ENCODE measurements around the gene IL19.

IL19 gene

DNA sequence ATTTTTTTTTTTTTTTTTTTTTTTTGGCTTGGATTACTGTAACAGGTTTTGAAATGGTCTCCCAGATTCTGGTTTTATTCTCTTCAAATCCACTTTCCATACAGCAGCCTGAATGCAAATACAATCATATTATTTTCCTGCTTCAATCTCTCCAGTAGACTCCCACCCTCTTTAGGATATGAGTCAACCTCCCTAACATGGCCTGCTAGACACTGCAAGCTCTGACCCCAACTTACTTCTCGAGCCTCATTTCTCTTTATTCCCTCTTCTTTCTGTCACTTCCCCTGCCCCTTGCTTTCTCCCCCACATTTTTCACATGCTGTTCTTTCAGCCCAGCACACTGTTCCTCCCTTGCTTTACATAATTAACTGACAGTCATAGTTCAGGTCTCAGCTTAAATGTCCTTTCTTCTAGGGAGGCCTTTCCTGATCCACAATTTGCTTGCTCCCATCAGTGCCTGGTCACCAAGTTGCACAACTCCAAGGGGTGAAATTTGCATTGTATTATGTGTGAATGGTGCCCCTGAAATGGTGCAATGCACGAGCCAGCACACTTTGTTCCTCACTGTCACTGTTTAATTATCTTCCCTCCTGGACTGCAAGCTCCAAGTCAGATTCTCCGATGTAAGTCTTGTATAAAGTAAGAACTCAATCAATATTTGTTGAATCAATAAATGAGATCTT lies 22.1 kb upstream of the IL19 start:
- TF ChIP-seq ARNTL (CRISPR knock-in tag; IDR thresholded peaks at IDR 0.05; ENCODE audit: borderline replicate concordance, low read depth) (no peak), ZFP30 (CRISPR knock-in tag; IDR thresholded peaks at IDR 0.05) (no peak), TOX (CRISPR knock-in tag; IDR thresholded peaks at IDR 0.05; ENCODE audit: borderline replicate concordance) (no peak), BACH2 (CRISPR knock-in tag; IDR thresholded peaks at IDR 0.05; ENCODE audit: borderline replicate concordance) (no peak), ZNF565 (CRISPR knock-in tag; conservative IDR thresholded peaks at IDR 0.05; ENCODE audit: low read depth) (no peak), PPARA (CRISPR knock-in tag; IDR thresholded peaks at IDR 0.05; ENCODE audit: borderline replicate concordance) (no peak), ZNF8 (CRISPR knock-in tag; IDR thresholded peaks at IDR 0.05) (no peak), OSR1 (CRISPR knock-in tag; IDR thresholded peaks at IDR 0.05) (no peak), POU6F1 (CRISPR knock-in tag; IDR thresholded peaks at IDR 0.05; ENCODE audit: borderline replicate concordance, low read depth) (no peak), CSDC2 (CRISPR knock-in tag; IDR thresholded peaks at IDR 0.05) (no peak), ISL1 (CRISPR knock-in tag; IDR thresholded peaks at IDR 0.05) (no peak)
- TF ChIP-seq, protein P1, sequence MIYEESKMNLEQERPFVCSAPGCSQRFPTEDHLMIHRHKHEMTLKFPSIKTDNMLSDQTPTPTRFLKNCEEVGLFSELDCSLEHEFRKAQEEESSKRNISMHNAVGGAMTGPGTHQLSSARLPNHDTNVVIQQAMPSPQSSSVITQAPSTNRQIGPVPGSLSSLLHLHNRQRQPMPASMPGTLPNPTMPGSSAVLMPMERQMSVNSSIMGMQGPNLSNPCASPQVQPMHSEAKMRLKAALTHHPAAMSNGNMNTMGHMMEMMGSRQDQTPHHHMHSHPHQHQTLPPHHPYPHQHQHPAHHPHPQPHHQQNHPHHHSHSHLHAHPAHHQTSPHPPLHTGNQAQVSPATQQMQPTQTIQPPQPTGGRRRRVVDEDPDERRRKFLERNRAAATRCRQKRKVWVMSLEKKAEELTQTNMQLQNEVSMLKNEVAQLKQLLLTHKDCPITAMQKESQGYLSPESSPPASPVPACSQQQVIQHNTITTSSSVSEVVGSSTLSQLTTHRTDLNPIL (CRISPR knock-in tag; IDR thresholded peaks at IDR 0.05; ENCODE audit: low read depth) = no peak
- no peak for ATAC-seq

DNA sequence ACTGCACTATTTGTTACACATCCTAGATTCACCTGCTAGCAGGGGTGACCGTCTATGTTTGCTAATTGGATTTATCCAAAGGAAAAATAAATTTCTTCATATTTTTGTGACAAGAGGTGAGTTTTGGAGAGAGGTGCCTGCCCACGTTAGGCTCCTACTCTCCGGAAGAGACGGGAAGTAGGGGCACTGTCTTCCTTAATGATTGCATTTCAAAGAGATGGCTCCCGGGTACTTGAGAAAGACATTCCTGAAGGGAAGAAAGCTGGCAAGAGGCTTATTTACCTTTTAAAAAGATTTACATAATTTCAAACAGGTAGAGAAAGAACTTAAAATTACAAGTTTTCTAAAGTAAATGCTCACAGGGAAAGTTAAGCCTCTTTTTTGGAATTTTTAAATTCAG lies 18.7 kb upstream of the IL19 start:
- no peak for TF ChIP-seq RARB (CRISPR knock-in tag; IDR thresholded peaks at IDR 0.05)
- TF ChIP-seq CSRNP3 (CRISPR knock-in tag; IDR thresholded peaks at IDR 0.05) = no peak
- no peak for TF ChIP-seq ISL1 (CRISPR knock-in tag; IDR thresholded peaks at IDR 0.05)
- no peak for TF ChIP-seq ZNF8 (CRISPR knock-in tag; IDR thresholded peaks at IDR 0.05)
- TF ChIP-seq PPARA (CRISPR knock-in tag; IDR thresholded peaks at IDR 0.05; ENCODE audit: borderline replicate concordance) = no peak
- no peak for TF ChIP-seq ZNF565 (CRISPR knock-in tag; conservative IDR thresholded peaks at IDR 0.05; ENCODE audit: low read depth)
- TF ChIP-seq CSDC2 (CRISPR knock-in tag; IDR thresholded peaks at IDR 0.05) = no peak
- TF ChIP-seq ZNF70 (CRISPR knock-in tag; IDR thresholded peaks at IDR 0.05) = no peak
- no peak for TF ChIP-seq ARNTL (CRISPR knock-in tag; IDR thresholded peaks at IDR 0.05; ENCODE audit: borderline replicate concordance, low read depth)
- no peak for TF ChIP-seq SNAI2 (CRISPR knock-in tag; IDR thresholded peaks at IDR 0.05)
- no peak for TF ChIP-seq GLIS3 (CRISPR knock-in tag; IDR thresholded peaks at IDR 0.05)
- TF ChIP-seq ZC3H10 (CRISPR knock-in tag; IDR thresholded peaks at IDR 0.05) = no peak
- ATAC-seq = no peak

DNA sequence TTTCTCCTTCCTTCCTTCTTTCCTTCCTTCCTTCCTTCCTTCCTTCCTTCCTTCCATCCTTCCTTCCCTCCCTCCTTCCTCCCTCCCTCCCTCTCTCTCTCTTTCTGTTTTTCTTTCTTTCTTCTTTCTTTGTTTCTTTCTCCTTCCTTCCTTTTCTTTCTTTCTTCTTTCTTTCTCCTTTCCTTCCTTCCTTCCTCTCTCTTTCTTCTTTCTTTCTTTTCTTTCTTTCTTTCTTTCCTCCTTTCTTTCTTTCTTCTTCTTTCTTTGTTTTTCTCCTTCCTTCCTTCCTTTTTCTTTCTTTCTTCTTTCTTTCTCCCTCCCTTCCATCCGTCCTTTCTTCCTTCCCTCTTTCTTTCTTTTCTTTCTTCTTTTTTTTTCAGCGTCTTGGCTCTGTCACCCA lies 18.1 kb upstream of the IL19 start:
- ATAC-seq = no peak
- TF ChIP-seq ZFP3 (CRISPR knock-in tag; IDR thresholded peaks at IDR 0.05) = no peak
- TF ChIP-seq TOX (CRISPR knock-in tag; IDR thresholded peaks at IDR 0.05; ENCODE audit: borderline replicate concordance) = no peak
- no peak for TF ChIP-seq ZNF8 (CRISPR knock-in tag; IDR thresholded peaks at IDR 0.05)
- no peak for TF ChIP-seq ISL1 (CRISPR knock-in tag; IDR thresholded peaks at IDR 0.05)
- TF ChIP-seq OSR1 (CRISPR knock-in tag; IDR thresholded peaks at IDR 0.05) = no peak
- TF ChIP-seq RARB (CRISPR knock-in tag; IDR thresholded peaks at IDR 0.05) = no peak
- TF ChIP-seq BACH2 (CRISPR knock-in tag; IDR thresholded peaks at IDR 0.05; ENCODE audit: borderline replicate concordance) = no peak
- TF ChIP-seq SNAI2 (CRISPR knock-in tag; IDR thresholded peaks at IDR 0.05) = no peak
- no peak for TF ChIP-seq TSHZ2 (CRISPR knock-in tag; IDR thresholded peaks at IDR 0.05)
- no peak for TF ChIP-seq POU6F1 (CRISPR knock-in tag; IDR thresholded peaks at IDR 0.05; ENCODE audit: borderline replicate concordance, low read depth)
- no peak for TF ChIP-seq PATZ1 (CRISPR knock-in tag; IDR thresholded peaks at IDR 0.05; ENCODE audit: borderline replicate concordance)
- TF ChIP-seq CSRNP3 (CRISPR knock-in tag; IDR thresholded peaks at IDR 0.05) = no peak
- no peak for TF ChIP-seq PPARA (CRISPR knock-in tag; IDR thresholded peaks at IDR 0.05; ENCODE audit: borderline replicate concordance)
- no peak for TF ChIP-seq ZNF70 (CRISPR knock-in tag; IDR thresholded peaks at IDR 0.05)
- TF ChIP-seq, protein P1 (CRISPR knock-in tag; IDR thresholded peaks at IDR 0.05; ENCODE audit: low read depth) = no peak
- no peak for TF ChIP-seq ESRRG (CRISPR knock-in tag; IDR thresholded peaks at IDR 0.05)
- no peak for TF ChIP-seq GLIS3 (CRISPR knock-in tag; IDR thresholded peaks at IDR 0.05)
